Measurements from ENCODE around the gene IQSEC2. TPM values are rescaled to one million over a fixed set of nuclear protein-coding genes. Genes with fewer than 3 reads are reported as not detected.
A peak's percentile ranks its signal among the peaks of the same experiment; 100 is the strongest.

The IQSEC2 gene
- total and polyA plus RNA-seq, 4 experiments from 2014 or later = 0.12 to 1.5 (median 0.91) TPM

DNA sequence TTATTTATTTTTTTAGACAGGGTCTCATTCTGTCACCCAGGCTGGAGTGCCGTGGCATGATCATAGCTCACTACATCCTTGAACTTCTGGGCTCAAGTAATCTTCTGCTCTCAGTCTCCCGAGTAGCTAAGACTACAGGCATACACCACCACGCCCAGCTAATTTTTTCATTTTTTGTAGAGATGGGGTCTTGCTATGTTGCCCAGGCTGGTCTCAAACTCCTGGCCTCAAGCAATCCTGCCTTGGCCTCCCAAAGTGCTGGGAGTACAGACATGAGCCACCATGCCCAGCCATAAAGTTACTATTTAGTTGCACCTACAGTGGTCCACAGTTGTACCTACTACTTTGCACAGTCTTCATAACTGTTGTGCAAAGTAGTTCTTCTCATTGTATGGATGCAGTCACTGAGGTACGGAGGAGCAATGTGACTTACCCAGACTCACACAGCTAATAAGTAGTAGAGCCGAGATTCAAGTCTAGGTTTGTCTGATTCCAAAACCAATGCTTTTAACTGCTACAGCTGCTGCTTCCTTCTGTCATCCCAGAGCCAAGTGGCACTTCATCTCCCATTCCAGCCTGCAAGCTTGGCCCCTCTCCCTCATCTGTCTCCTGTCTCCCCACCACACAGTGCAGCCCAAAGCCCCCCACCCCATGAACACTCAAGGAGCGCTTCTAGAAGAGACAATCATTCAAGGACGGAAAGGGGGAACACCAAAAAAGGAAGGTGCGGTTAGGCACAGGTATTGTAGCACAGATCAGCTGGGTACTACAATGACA lies 24.0 kb upstream of the IQSEC2 start:
- Histone ChIP-seq H3K36me3 (ENCODE audit: insufficient read depth, low read length) (no peaks in the 10 kb centered on the region), H3K9me3 (ENCODE audit: control insufficient read depth in 1 of 2, low read length in 2 of 2) (no peaks in the 10 kb centered on the region), H3K27ac (ENCODE audit: low read depth, low read length) (no peak overlapping the region), H3K27me3 (ENCODE audit: insufficient read depth, low read length) (no peaks in the 10 kb centered on the region), H3K4me3 (ENCODE audit: low read length in 2 of 2) (no peak overlapping the region), H3K4me1 (ENCODE audit: insufficient read depth, low read length) (no peaks in the 10 kb centered on the region)
- H3K4me3 Mint-ChIP-seq = no peak overlapping the region
- DNase-seq = no peak
- ChIA-PET POLR2A (ENCODE audit: partially characterized antibody) (no interaction called here), CTCF (ENCODE audit: partially characterized antibody) (interaction anchor here (0.6 to 1.3 kb wide), 4 partner anchors 10 to 20 kb away, joined by 3 to 4 read pairs (median 3); no protein-coding TSS in a partner anchor)
- intact Hi-C loops (cut with micrococcal nuclease) = no loop called here
- peaks cover 0 to 2% (median 0%) of the 10 kb centered on the region in 8 donors for H3K9me3 Mint-ChIP-seq
- H3K27me3 Mint-ChIP-seq = no peaks in the 10 kb centered on the region
- H3K27ac Mint-ChIP-seq = peak overlapping the region in 1 of 7 donors; percentile 67
- H3K36me3 Mint-ChIP-seq = no peaks in the 10 kb centered on the region
- H3K4me1 Mint-ChIP-seq = no peaks in the 10 kb centered on the region

DNA sequence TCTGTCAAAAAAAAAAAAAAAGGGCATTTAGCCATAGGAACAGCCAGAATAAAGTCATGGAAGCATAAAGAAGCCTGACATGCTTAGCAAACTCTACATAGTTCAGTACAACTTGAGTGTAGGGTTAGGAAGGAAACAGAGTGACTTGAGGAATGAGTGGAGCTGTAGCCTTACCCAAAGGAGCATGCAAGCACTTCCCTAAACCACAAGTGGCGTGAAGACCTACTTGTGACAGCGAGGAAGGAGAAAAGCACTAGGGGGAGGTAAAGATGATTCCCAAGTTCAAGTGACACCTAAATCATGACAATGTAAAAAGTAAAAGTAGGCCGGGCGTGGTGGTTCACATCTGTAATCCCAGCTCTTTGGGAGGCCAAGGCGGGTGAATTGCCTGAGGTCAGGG lies 21.8 kb upstream of the IQSEC2 start:
- CTCF ChIA-PET (ENCODE audit: partially characterized antibody) = interaction anchor here (0.9 to 2.6 kb wide), 2 partner anchors 10 to 14 kb away, joined by 3 to 12 read pairs; no protein-coding TSS in a partner anchor
- H3K9me3 ChIP-seq (ENCODE audit: control insufficient read depth in 1 of 2, low read length in 2 of 2) = no peaks in the 10 kb centered on the region
- H3K4me1 ChIP-seq (ENCODE audit: insufficient read depth, low read length) = no peaks in the 10 kb centered on the region
- no peak overlapping the region for H3K27ac ChIP-seq (ENCODE audit: low read depth, low read length)
- Mint-ChIP-seq H3K27ac (no peak overlapping the region), H3K4me1 (no peaks in the 10 kb centered on the region), H3K36me3 (no peaks in the 10 kb centered on the region), H3K9me3 (peaks cover 0 to 2% (median 0%) of the 10 kb centered on the region in 8 donors), H3K4me3 (no peak overlapping the region), H3K27me3 (no peaks in the 10 kb centered on the region)
- no peak for DNase-seq
- intact Hi-C loops (cut with micrococcal nuclease) = no loop called here
- H3K4me3 ChIP-seq (ENCODE audit: low read length in 2 of 2) = no peak overlapping the region
- POLR2A ChIA-PET (ENCODE audit: partially characterized antibody) = no interaction called here
- no peaks in the 10 kb centered on the region for H3K36me3 ChIP-seq (ENCODE audit: insufficient read depth, low read length)
- no peaks in the 10 kb centered on the region for H3K27me3 ChIP-seq (ENCODE audit: insufficient read depth, low read length)

DNA sequence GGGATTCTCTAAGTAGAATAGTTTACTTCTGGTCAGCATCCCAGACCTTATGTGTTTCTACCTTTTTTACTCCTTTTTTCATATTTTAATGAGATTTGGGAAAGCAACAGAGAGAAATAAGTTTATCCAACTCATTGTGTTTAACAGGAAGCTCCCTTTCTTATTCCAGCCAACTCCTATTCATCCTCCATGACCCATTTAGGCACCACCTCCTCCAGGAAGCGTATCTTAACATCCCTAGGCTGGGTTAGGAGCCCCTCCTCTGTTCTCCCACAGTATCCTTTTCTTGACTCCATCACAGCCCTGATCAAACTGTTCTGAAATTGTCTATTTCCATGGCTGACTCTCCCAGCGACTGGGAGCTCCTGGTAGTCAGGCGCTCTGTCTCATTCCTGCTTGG lies 18.8 kb upstream of the IQSEC2 start:
- intact Hi-C loops (cut with micrococcal nuclease) = no loop called here
- POLR2A ChIA-PET (ENCODE audit: partially characterized antibody) = no interaction called here
- Mint-ChIP-seq H3K4me1 (no peaks in the 10 kb centered on the region), H3K27me3 (no peaks in the 10 kb centered on the region), H3K9me3 (peaks cover 0 to 2% (median 0%) of the 10 kb centered on the region in 8 donors), H3K27ac (no peak overlapping the region), H3K4me3 (no peak overlapping the region), H3K36me3 (no peaks in the 10 kb centered on the region)
- no peak overlapping the region for H3K4me3 ChIP-seq (ENCODE audit: low read length in 2 of 2)
- no peak for DNase-seq
- H3K27me3 ChIP-seq (ENCODE audit: insufficient read depth, low read length) = no peaks in the 10 kb centered on the region
- H3K9me3 ChIP-seq (ENCODE audit: control insufficient read depth in 1 of 2, low read length in 2 of 2) = no peaks in the 10 kb centered on the region
- no peaks in the 10 kb centered on the region for H3K36me3 ChIP-seq (ENCODE audit: insufficient read depth, low read length)
- no peak overlapping the region for H3K27ac ChIP-seq (ENCODE audit: low read depth, low read length)
- no peaks in the 10 kb centered on the region for H3K4me1 ChIP-seq (ENCODE audit: insufficient read depth, low read length)
- CTCF ChIA-PET (ENCODE audit: partially characterized antibody) = interaction anchor here (0.6 to 1.7 kb wide), 2 partner anchors 16 to 98 kb away, joined by 4 to 6 read pairs; no protein-coding TSS in a partner anchor

DNA sequence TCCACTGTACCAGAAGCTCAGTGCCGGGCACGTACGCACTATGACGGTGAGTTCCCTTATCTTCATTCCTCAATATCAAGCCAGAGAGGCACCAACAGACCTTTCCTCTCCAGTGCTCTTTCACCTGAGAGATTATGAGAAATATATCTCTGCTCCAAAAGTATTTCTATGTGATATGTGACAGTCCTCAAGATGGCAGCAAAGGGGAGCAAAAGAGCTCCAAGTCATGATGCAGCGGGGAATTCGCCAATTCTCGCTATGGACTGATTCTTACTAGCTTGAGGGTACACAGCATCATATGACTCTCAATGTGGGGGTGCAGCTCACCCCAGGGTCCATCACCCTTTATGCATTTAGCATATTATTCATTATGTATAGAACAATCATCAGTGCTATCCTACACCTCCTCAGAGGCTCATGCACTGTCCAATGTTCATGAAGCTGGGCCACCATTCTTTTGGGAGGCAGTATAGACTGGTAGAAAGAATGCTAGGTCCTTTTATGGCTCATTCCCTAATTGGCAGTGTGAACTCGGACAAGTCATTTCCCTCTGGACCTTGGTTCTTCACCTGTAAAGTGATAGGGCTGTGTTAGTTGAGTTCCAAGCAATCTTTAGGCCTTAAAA lies 12.8 kb upstream of the IQSEC2 start:
- CTCF ChIA-PET (ENCODE audit: partially characterized antibody) = interaction anchor here (0.9 to 2.7 kb wide), 5 partner anchors 10 to 189 kb away, joined by 3 to 11 read pairs (median 4); no protein-coding TSS in a partner anchor

GRCh38 chrX:53291596-53291995 lies 10.2 kb upstream of the IQSEC2 start:
- H3K36me3 Mint-ChIP-seq = no peaks in the 10 kb centered on the region
- peaks cover 23% of the 10 kb centered on the region for H3K4me1 ChIP-seq (ENCODE audit: insufficient read depth, low read length)
- no peaks in the 10 kb centered on the region for H3K27me3 ChIP-seq (ENCODE audit: insufficient read depth, low read length)
- ChIA-PET POLR2A (ENCODE audit: partially characterized antibody) (no interaction called here), CTCF (ENCODE audit: partially characterized antibody) (no interaction called here)
- no peaks in the 10 kb centered on the region for H3K27me3 Mint-ChIP-seq
- H3K9me3 Mint-ChIP-seq = no peaks in the 10 kb centered on the region
- peak overlapping the region in 1 of 7 donors; percentile 79 for H3K27ac Mint-ChIP-seq
- intact Hi-C loops (cut with micrococcal nuclease) = no loop called here
- no peaks in the 10 kb centered on the region for H3K9me3 ChIP-seq (ENCODE audit: control insufficient read depth in 1 of 2, low read length in 2 of 2)
- H3K4me3 ChIP-seq (ENCODE audit: low read length in 2 of 2) = no peak overlapping the region
- H3K36me3 ChIP-seq (ENCODE audit: insufficient read depth, low read length) = no peaks in the 10 kb centered on the region
- DNase-seq = no peak
- H3K27ac ChIP-seq (ENCODE audit: low read depth, low read length) = no peak overlapping the region
- peaks cover 6 to 29% (median 22%) of the 10 kb centered on the region in 4 donors for H3K4me1 Mint-ChIP-seq
- no peak overlapping the region for H3K4me3 Mint-ChIP-seq

More for the DNA sequence above, 12.8 kb upstream of the IQSEC2 start:
- Mint-ChIP-seq H3K4me3 (no peak overlapping the region), H3K9me3 (no peaks in the 10 kb centered on the region), H3K27me3 (no peaks in the 10 kb centered on the region), H3K4me1 (peaks cover 0 to 6% (median 4%) of the 10 kb centered on the region in 4 donors), H3K36me3 (no peaks in the 10 kb centered on the region), H3K27ac (no peak overlapping the region)
- intact Hi-C loops (cut with micrococcal nuclease) = no loop called here
- H3K9me3 ChIP-seq (ENCODE audit: control insufficient read depth in 1 of 2, low read length in 2 of 2) = no peaks in the 10 kb centered on the region
- H3K4me3 ChIP-seq (ENCODE audit: low read length in 2 of 2) = no peak overlapping the region
- POLR2A ChIA-PET (ENCODE audit: partially characterized antibody) = no interaction called here
- H3K27ac ChIP-seq (ENCODE audit: low read depth, low read length) = no peak overlapping the region
- no peaks in the 10 kb centered on the region for H3K4me1 ChIP-seq (ENCODE audit: insufficient read depth, low read length)
- no peaks in the 10 kb centered on the region for H3K27me3 ChIP-seq (ENCODE audit: insufficient read depth, low read length)
- no peak for DNase-seq
- H3K36me3 ChIP-seq (ENCODE audit: insufficient read depth, low read length) = no peaks in the 10 kb centered on the region

GRCh38 chrX:53290441-53291041 lies 9.2 kb upstream of the IQSEC2 start:
- intact Hi-C loops (cut with micrococcal nuclease) = no loop called here
- Mint-ChIP-seq H3K4me1 (peaks cover 6 to 33% (median 22%) of the 10 kb centered on the region in 4 donors), H3K4me3 (no peak overlapping the region), H3K36me3 (no peaks in the 10 kb centered on the region), H3K27ac (peak overlapping the region in 1 of 7 donors; percentile 42), H3K27me3 (no peaks in the 10 kb centered on the region), H3K9me3 (no peaks in the 10 kb centered on the region)
- CTCF ChIA-PET (ENCODE audit: partially characterized antibody) = interaction anchor here (1.0 to 1.2 kb wide), 2 partner anchors 22 to 192 kb away, joined by 3 read pairs; no protein-coding TSS in a partner anchor
- H3K27ac ChIP-seq (ENCODE audit: low read depth, low read length) = no peak overlapping the region
- H3K4me1 ChIP-seq (ENCODE audit: insufficient read depth, low read length) = peaks cover 23% of the 10 kb centered on the region
- POLR2A ChIA-PET (ENCODE audit: partially characterized antibody) = no interaction called here
- H3K9me3 ChIP-seq (ENCODE audit: control insufficient read depth in 1 of 2, low read length in 2 of 2) = no peaks in the 10 kb centered on the region
- H3K36me3 ChIP-seq (ENCODE audit: insufficient read depth, low read length) = no peaks in the 10 kb centered on the region
- no peak for DNase-seq
- H3K4me3 ChIP-seq (ENCODE audit: low read length in 2 of 2) = no peak overlapping the region
- no peaks in the 10 kb centered on the region for H3K27me3 ChIP-seq (ENCODE audit: insufficient read depth, low read length)

DNA sequence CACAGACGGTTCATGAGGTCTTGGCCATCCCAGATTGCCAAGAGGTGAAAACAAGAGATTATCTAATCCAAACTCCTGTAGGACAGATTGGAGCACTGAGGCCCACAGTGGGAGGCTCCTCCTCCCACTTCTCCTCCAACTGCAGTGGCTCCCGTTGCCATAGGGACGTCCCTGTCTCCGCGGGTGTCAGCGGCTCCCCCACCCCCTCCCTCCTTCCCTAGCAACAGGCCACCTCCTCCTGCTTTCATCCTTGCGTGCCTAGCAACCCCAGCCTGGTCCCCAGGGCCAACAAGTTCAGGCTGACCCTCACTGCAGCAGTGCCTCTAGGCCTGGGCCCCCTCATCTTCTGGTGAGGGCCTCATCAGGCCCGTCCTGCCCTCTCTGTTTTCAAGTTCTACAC lies 6.8 kb upstream of the IQSEC2 start:
- no peaks in the 10 kb centered on the region for H3K36me3 ChIP-seq (ENCODE audit: insufficient read depth, low read length)
- Mint-ChIP-seq H3K36me3 (no peaks in the 10 kb centered on the region), H3K27ac (peak overlapping the region; percentile 75 to 95 (median 89)), H3K4me3 (peak overlapping the region; percentile 79 to 90 (median 84)), H3K4me1 (peaks cover 6 to 39% (median 29%) of the 10 kb centered on the region in 4 donors), H3K27me3 (no peaks in the 10 kb centered on the region), H3K9me3 (no peaks in the 10 kb centered on the region)
- CTCF ChIA-PET (ENCODE audit: partially characterized antibody) = interaction anchor here (0.9 to 3.0 kb wide), 4 partner anchors 25 to 193 kb away, joined by 3 to 17 read pairs (median 8); no protein-coding TSS in a partner anchor
- H3K27me3 ChIP-seq (ENCODE audit: insufficient read depth, low read length) = no peaks in the 10 kb centered on the region
- no peaks in the 10 kb centered on the region for H3K9me3 ChIP-seq (ENCODE audit: control insufficient read depth in 1 of 2, low read length in 2 of 2)
- intact Hi-C loops (cut with micrococcal nuclease) = loop anchor here (10.0 kb wide), 1 partner anchor 213 kb away; no protein-coding TSS in a partner anchor
- H3K4me3 ChIP-seq (ENCODE audit: low read length in 2 of 2) = peak overlapping the region in 1 of 2 donors; percentile 43
- DNase-seq = peak in 3 of 5 donors; percentile 7 to 13 (median 10)
- POLR2A ChIA-PET (ENCODE audit: partially characterized antibody) = interaction anchor here (1.2 to 1.8 kb wide), 4 partner anchors 26 to 134 kb away, joined by 3 to 10 read pairs (median 6); partner anchors contain the start of genes RIBC1 and SMC1A
- H3K27ac ChIP-seq (ENCODE audit: low read depth, low read length) = peak overlapping the region; percentile 53
- H3K4me1 ChIP-seq (ENCODE audit: insufficient read depth, low read length) = peaks cover 26% of the 10 kb centered on the region

All from CD4-positive, alpha-beta memory T cell (primary cell).